HG02885 (cell line): ENCODE results near the gene SLX4IP.

Experiments
- ATAC-seq: cut with Tn5 transposase; IDR thresholded peaks from one replicate; pipeline ENCODE4 v1.9.1; 2021; ENCODE audit warnings: mild to moderate bottlenecking; ENCODE audit not compliant: unreplicated experiment, poor library complexity

SLX4IP gene

GRCh38 chr20:10639737-10640556, 204.8 kb downstream of the SLX4IP start:
- no peak for ATAC-seq

- ATAC-seq = no peak
Observed at GRCh38 chr20:10640897-10641296, 205.8 kb downstream of the SLX4IP start.

GRCh38 chr20:10641467-10641866, 206.4 kb downstream of the SLX4IP start:
- no peak for ATAC-seq

GRCh38 chr20:10641893-10642292, 206.8 kb downstream of the SLX4IP start:
- ATAC-seq = no peak

- ATAC-seq = no peak
Observed at GRCh38 chr20:10642856-10643559, 207.9 kb downstream of the SLX4IP start.

GRCh38 chr20:10643560-10643873, 208.4 kb downstream of the SLX4IP start:
- no peak for ATAC-seq

GRCh38 chr20:10644458-10645204, 209.5 kb downstream of the SLX4IP start:
- peak; percentile 63 for ATAC-seq

- no peak for ATAC-seq
Observed at GRCh38 chr20:10645205-10645570, 210.1 kb downstream of the SLX4IP start.

- ATAC-seq = no peak
Observed at GRCh38 chr20:10646006-10646405, 210.9 kb downstream of the SLX4IP start.

GRCh38 chr20:10646886-10647420, 211.8 kb downstream of the SLX4IP start:
- ATAC-seq = no peak

GRCh38 chr20:10647471-10647870, 212.4 kb downstream of the SLX4IP start:
- ATAC-seq = peak; percentile 57

GRCh38 chr20:10647909-10648308, 212.8 kb downstream of the SLX4IP start:
- no peak for ATAC-seq

GRCh38 chr20:10648651-10649050, 213.5 kb downstream of the SLX4IP start:
- ATAC-seq = peak; percentile 53

GRCh38 chr20:10649080-10649796, 214.1 kb downstream of the SLX4IP start:
- ATAC-seq = peak; percentile 25

- no peak for ATAC-seq
Observed at GRCh38 chr20:10649797-10650160, 214.7 kb downstream of the SLX4IP start.

- no peak for ATAC-seq
Observed at GRCh38 chr20:10651227-10651990, 216.3 kb downstream of the SLX4IP start.

GRCh38 chr20:10652185-10652584, 217.1 kb downstream of the SLX4IP start:
- ATAC-seq = no peak

GRCh38 chr20:10652660-10653261, 217.7 kb downstream of the SLX4IP start:
- no peak for ATAC-seq

- peak; percentile 58 for ATAC-seq
Observed at GRCh38 chr20:10653599-10654249, 218.6 kb downstream of the SLX4IP start.
